HepG2 (cell line): Measurements from ENCODE around the gene CHRM3. TPM values are rescaled to one million over a fixed set of nuclear protein-coding genes. Genes with fewer than 3 reads are reported as not detected.

Experiments used
- ATAC-seq: fragments of 200-7000 bp; cut with Tn5 transposase; 3 replicates; pipeline ENCODE4 v1.9.1; 2020; ENCODE audit warnings: mild to moderate bottlenecking, moderate library complexity
- BruUV-seq: library from RNA; stranded (reverse); fragments of 400-500 nt; replicated peaks from 2 replicates; lab custom pipeline; 2021; lab: Mats Ljungman, UMichigan
- CTCF ChIA-PET: fragments of 300-600 bp; formaldehyde crosslinking; extraction: SDS; loops from one replicate; lab custom pipeline; 2021; ENCODE audit warnings: low total read pairs, inconsistent platforms, low intra/inter-chr PET ratio; lab: Yijun Ruan, JAX
- POLR2A ChIA-PET: fragments of 350-600 bp; sonication (Branson Sonifier 250); formaldehyde crosslinking; loops from one replicate; lab custom pipeline; 2020; ENCODE audit warnings: antibody characterized with exemption, inconsistent platforms; lab: Yijun Ruan, JAX
- DNase-seq: peaks from one replicate; pipeline ENCODE4 v3.0.0-alpha.2; 2015; ENCODE audit warnings: low spot score
- FAIRE-seq: peaks from 3 replicates; lab custom pipeline; 2011; peaks lifted over from hg19 to GRCh38; lab: Jason Lieb, UNC
- H2AFZ ChIP-seq: one replicate; pipeline ENCODE4 v1.6.1; 2011; ENCODE audit warnings: low read length, inconsistent platforms
- H3K27ac ChIP-seq: fragments of 300-600 bp; 3 replicates; pipeline ENCODE4 v1.8.0; 2011; ENCODE audit warnings: mixed run types, mild to moderate bottlenecking, mixed read lengths, low read length, inconsistent platforms; ENCODE audit not compliant: insufficient read depth; ENCODE audit errors: extremely low read length
- H3K27me3 ChIP-seq, 2 experiments: fragments of 200-600 bp in 1 of 2; 2 replicates in 1 of 2; 3 replicates in 1 of 2; pipeline versions ENCODE4 v1.6.0 to v1.8.0; 2011; ENCODE audit warnings: low read length in 2 of 2, mild to moderate bottlenecking in 2 of 2, moderate library complexity in 2 of 2, inconsistent platforms in 1 of 2; ENCODE audit not compliant: insufficient read depth in 2 of 2, control insufficient read depth in 1 of 2
- H3K36me3 ChIP-seq, 2 experiments: fragments of 200-600 bp in 1 of 2; replicated peaks in 1 of 2; 2 replicates in 1 of 2; 3 replicates in 1 of 2; pipeline versions ENCODE4 v1.5.1 to v1.8.0; 2011; ENCODE audit warnings: low read length in 2 of 2, inconsistent platforms in 1 of 2; ENCODE audit not compliant: insufficient read depth in 2 of 2, control insufficient read depth in 1 of 2
- H3K4me1 ChIP-seq: 2 replicates; pipeline ENCODE4 v1.5.1; 2012; ENCODE audit warnings: low read length, inconsistent platforms; ENCODE audit not compliant: insufficient read depth
- H3K4me2 ChIP-seq: 2 replicates; pipeline ENCODE4 v1.6.0; 2011; ENCODE audit warnings: low read depth, low read length, inconsistent platforms
- H3K4me3 ChIP-seq, 3 experiments: fragments of 200-600 bp in 1 of 3; sonication (generic), shearing (Covaris generic) in 1 of 3; replicated peaks in 1 of 3; 2 replicates each; pipeline ENCODE4 v1.5.1; 2011 to 2016; ENCODE audit warnings: low read length in 3 of 3, inconsistent platforms in 2 of 3, low read depth in 2 of 3, mild to moderate bottlenecking in 2 of 3, control low read depth in 1 of 3, mixed read lengths in 1 of 3; ENCODE audit not compliant: insufficient read depth in 1 of 3
- H3K79me2 ChIP-seq: one replicate; pipeline ENCODE4 v1.6.1; 2011; ENCODE audit warnings: low read length, inconsistent platforms; ENCODE audit not compliant: insufficient read depth
- H3K9ac ChIP-seq: 2 replicates; pipeline ENCODE4 v1.6.0; 2011; ENCODE audit warnings: mild to moderate bottlenecking, low read depth, low read length, inconsistent platforms; ENCODE audit not compliant: insufficient read depth
- H3K9me3 ChIP-seq: 2 replicates; pipeline ENCODE4 v1.5.1; 2012; ENCODE audit warnings: mild to moderate bottlenecking, low read length
- H4K20me1 ChIP-seq: 2 replicates; pipeline ENCODE4 v1.6.0; 2011; ENCODE audit warnings: inconsistent platforms, mild to moderate bottlenecking, low read length, moderate library complexity; ENCODE audit not compliant: insufficient read depth
- BCL6 ChIP-seq: IDR thresholded peaks from 2 replicates; pipeline ENCODE4 v1.6.1; 2016; ENCODE audit warnings: missing genetic modification reagents, missing compliant biosample characterization
- FLYWCH1 ChIP-seq: sonication (generic); formaldehyde crosslinking; IDR thresholded peaks from 2 replicates; pipeline ENCODE4 v1.8.1; 2023; ENCODE audit warnings: mild to moderate bottlenecking, missing genetic modification reagents
- KMT2B ChIP-seq: IDR thresholded peaks from 2 replicates; pipeline ENCODE4 v1.6.1; 2016; ENCODE audit warnings: missing genetic modification reagents, missing compliant biosample characterization
- MATR3 ChIP-seq: sonication (generic); formaldehyde crosslinking; IDR thresholded peaks from 2 replicates; pipeline ENCODE4 v1.4.0; 2020; ENCODE audit warnings: missing genetic modification reagents
- MEIS1 ChIP-seq: sonication (generic); formaldehyde crosslinking; IDR thresholded peaks from 2 replicates; pipeline ENCODE4 v1.9.0; 2021; ENCODE audit warnings: mild to moderate bottlenecking, missing genetic modification reagents, moderate library complexity, borderline replicate concordance
- NPAS2 ChIP-seq: sonication (generic); formaldehyde crosslinking; IDR thresholded peaks from 2 replicates; pipeline ENCODE4 v1.8.0; 2022; ENCODE audit warnings: mild to moderate bottlenecking, missing genetic modification reagents, borderline replicate concordance
- RBM22 ChIP-seq: fragments of 200-400 bp; formaldehyde crosslinking; optimal IDR thresholded peaks from 2 replicates; pipeline ENCODE3; 2017; ENCODE audit warnings: mild to moderate bottlenecking, low read length, moderate library complexity
- TAF15 ChIP-seq: fragments of 200-400 bp; formaldehyde crosslinking; IDR thresholded peaks from one replicate; pipeline ENCODE4 v1.6.1; 2018; ENCODE audit warnings: mild to moderate bottlenecking, low read depth, low read length; ENCODE audit not compliant: poor library complexity, severe bottlenecking
- ZHX2 ChIP-seq, 2 experiments: sonication (generic) in 1 of 2; formaldehyde crosslinking in 1 of 2; IDR thresholded peaks; 2 replicates each; pipeline versions ENCODE4 v1.6.1 to v1.9.0; 2014 to 2022; ENCODE audit warnings: antibody characterized with exemption in 1 of 2, borderline replicate concordance in 1 of 2, inconsistent platforms in 1 of 2, low read depth in 1 of 2, missing genetic modification reagents in 1 of 2
- ZNF256 ChIP-seq: sonication (generic); formaldehyde crosslinking; conservative IDR thresholded peaks from 2 replicates; pipeline ENCODE4 v1.4.0; 2020; ENCODE audit warnings: missing genetic modification reagents
- ZNF354B ChIP-seq: sonication (generic); formaldehyde crosslinking; IDR thresholded peaks from 2 replicates; pipeline ENCODE4 v1.8.0; 2022; ENCODE audit warnings: mild to moderate bottlenecking, missing genetic modification reagents
- ZNF569 ChIP-seq: sonication (generic); formaldehyde crosslinking; IDR thresholded peaks from 2 replicates; pipeline ENCODE4 v1.5.0; 2020; ENCODE audit warnings: mild to moderate bottlenecking, missing genetic modification reagents, moderate library complexity, borderline replicate concordance
- ZNF713 ChIP-seq: sonication (generic); formaldehyde crosslinking; IDR thresholded peaks from 2 replicates; pipeline ENCODE4 v1.4.0; 2020; ENCODE audit warnings: mild to moderate bottlenecking, missing genetic modification reagents
- WGBS: methylation state at CpG from one replicate; pipeline ENCODE4 v1.1.6; 2017; ENCODE audit warnings: low lambda C conversion rate; 5-methylcytosine and 5-hydroxymethylcytosine counted together
- in situ Hi-C: cut with HindIII; loops from 2 replicates; pipeline ENCODE4 v1.10.0; 2017; ENCODE audit warnings: low pct_unique_long_range_greater_than_20kb; ENCODE audit not compliant: extremely low pct_ligation_motif_present
- intact Hi-C: fragments of 100-400 bp; cut with micrococcal nuclease; formaldehyde crosslinking; loops from one replicate; pipeline ENCODE4 v1.10.0; 2022; ENCODE audit not compliant: unreplicated experiment
- polyA plus RNA-seq, 8 experiments: library from polyadenylated mRNA; depleted of rRNA in 3 of 8; stranded (reverse) in 7 of 8; unstranded in 1 of 8; fragments of >200 nt; fragmentation: Illumina TruSeq in 4 of 8; extraction: Trizol in 4 of 8; gene quantifications; 2 replicates each; pipeline versions ENCODE4 v1.2.1 to v1.2.3, GENCODE V29; 2011 to 2016; ENCODE audit warnings: low read depth in 4 of 8, missing spikeins in 1 of 8, mixed read lengths in 1 of 8; ENCODE audit not compliant: insufficient read depth in 1 of 8
- total RNA-seq, 5 experiments: library from RNA; depleted of rRNA; stranded (reverse); fragments of >200 nt; fragmentation: Illumina TruSeq; extraction: Trizol; gene quantifications; 2 replicates each; pipeline ENCODE4 v1.2.3, GENCODE V29; 2016; ENCODE audit warnings: low read depth in 1 of 5
- TF ChIP-seq, protein P1 (sequence below): sonication (generic); formaldehyde crosslinking; IDR thresholded peaks from 2 replicates; pipeline ENCODE4 v1.4.0; 2020; ENCODE audit warnings: missing genetic modification reagents, borderline replicate concordance

The CHRM3 gene
- total and polyA plus RNA-seq, 2 of the 13 experiments (the other 11 are each of a cell fraction or from before 2014, with no cell fraction given), result not detected

GRCh38 chr1:239389703-239390102 lies 3.3 kb downstream of the CHRM3 start:
- intact Hi-C loops (no loop called here), in situ Hi-C loops (no loop called here)
- WGBS, result 0% methylated on average over 3 of the region's 3 CpGs

More at GRCh38 chr1:239389703-239390102, 3.3 kb downstream of the CHRM3 start:
- Histone ChIP-seq H4K20me1 (no peaks in the 10 kb centered on the region), H3K9me3 (peaks cover 19% of the 10 kb centered on the region; the same call in 1 of the 2 replicates), H3K36me3 (no peaks in the 10 kb centered on the region), H3K4me2 (no peak overlapping the region), H3K9ac (no peak overlapping the region), H2AFZ (no peak overlapping the region), H3K27ac (no peak overlapping the region), H3K4me3 (no peak overlapping the region), H3K27me3 (no peaks in the 10 kb centered on the region), H3K4me1 (no peaks in the 10 kb centered on the region), H3K79me2 (no peaks in the 10 kb centered on the region)
- no TSS peak for BruUV-seq
- TF ChIP-seq BCL6 (no peak), ZHX2 (IDR thresholded peaks at IDR 0.05; ENCODE audit: low read depth) (no peak), ZHX2 (CRISPR knock-in tag; IDR thresholded peaks at IDR 0.05; ENCODE audit: borderline replicate concordance) (no peak), FLYWCH1 (CRISPR knock-in tag) (no peak), NPAS2 (CRISPR knock-in tag) (no peak), RBM22 (no peak), ZNF569 (CRISPR knock-in tag) (no peak), TAF15 (no peak), MATR3 (CRISPR knock-in tag) (no peak), ZNF713 (CRISPR knock-in tag) (no peak), ZNF256 (CRISPR knock-in tag) (no peak), ZNF354B (CRISPR knock-in tag) (no peak), MEIS1 (CRISPR knock-in tag) (no peak), KMT2B (CRISPR knock-in tag) (no peak)
- TF ChIP-seq, protein P1, sequence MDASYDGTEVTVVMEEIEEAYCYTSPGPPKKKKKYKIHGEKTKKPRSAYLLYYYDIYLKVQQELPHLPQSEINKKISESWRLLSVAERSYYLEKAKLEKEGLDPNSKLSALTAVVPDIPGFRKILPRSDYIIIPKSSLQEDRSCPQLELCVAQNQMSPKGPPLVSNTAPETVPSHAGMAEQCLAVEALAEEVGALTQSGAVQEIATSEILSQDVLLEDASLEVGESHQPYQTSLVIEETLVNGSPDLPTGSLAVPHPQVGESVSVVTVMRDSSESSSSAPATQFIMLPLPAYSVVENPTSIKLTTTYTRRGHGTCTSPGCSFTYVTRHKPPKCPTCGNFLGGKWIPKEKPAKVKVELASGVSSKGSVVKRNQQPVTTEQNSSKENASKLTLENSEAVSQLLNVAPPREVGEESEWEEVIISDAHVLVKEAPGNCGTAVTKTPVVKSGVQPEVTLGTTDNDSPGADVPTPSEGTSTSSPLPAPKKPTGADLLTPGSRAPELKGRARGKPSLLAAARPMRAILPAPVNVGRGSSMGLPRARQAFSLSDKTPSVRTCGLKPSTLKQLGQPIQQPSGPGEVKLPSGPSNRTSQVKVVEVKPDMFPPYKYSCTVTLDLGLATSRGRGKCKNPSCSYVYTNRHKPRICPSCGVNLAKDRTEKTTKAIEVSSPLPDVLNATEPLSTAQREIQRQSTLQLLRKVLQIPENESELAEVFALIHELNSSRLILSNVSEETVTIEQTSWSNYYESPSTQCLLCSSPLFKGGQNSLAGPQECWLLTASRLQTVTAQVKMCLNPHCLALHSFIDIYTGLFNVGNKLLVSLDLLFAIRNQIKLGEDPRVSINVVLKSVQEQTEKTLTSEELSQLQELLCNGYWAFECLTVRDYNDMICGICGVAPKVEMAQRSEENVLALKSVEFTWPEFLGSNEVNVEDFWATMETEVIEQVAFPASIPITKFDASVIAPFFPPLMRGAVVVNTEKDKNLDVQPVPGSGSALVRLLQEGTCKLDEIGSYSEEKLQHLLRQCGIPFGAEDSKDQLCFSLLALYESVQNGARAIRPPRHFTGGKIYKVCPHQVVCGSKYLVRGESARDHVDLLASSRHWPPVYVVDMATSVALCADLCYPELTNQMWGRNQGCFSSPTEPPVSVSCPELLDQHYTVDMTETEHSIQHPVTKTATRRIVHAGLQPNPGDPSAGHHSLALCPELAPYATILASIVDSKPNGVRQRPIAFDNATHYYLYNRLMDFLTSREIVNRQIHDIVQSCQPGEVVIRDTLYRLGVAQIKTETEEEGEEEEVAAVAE (CRISPR knock-in tag), result no peak
- POLR2A ChIA-PET, result no interaction called here
- ATAC-seq (no peak), DNase-seq (no peak), FAIRE-seq (no peak)
- CTCF ChIA-PET, result no interaction called here
